Glomerular visceral epithelial cell (primary cell): ENCODE measurements around the gene ELOA.
A peak's percentile ranks its signal among the peaks of the same experiment; 100 is the strongest.

Source experiments
- DNase-seq: peaks from one replicate; pipeline ENCODE4 v3.0.0-alpha.2; 2016; ENCODE audit errors: extremely low spot score

Gene ELOA, protein sequence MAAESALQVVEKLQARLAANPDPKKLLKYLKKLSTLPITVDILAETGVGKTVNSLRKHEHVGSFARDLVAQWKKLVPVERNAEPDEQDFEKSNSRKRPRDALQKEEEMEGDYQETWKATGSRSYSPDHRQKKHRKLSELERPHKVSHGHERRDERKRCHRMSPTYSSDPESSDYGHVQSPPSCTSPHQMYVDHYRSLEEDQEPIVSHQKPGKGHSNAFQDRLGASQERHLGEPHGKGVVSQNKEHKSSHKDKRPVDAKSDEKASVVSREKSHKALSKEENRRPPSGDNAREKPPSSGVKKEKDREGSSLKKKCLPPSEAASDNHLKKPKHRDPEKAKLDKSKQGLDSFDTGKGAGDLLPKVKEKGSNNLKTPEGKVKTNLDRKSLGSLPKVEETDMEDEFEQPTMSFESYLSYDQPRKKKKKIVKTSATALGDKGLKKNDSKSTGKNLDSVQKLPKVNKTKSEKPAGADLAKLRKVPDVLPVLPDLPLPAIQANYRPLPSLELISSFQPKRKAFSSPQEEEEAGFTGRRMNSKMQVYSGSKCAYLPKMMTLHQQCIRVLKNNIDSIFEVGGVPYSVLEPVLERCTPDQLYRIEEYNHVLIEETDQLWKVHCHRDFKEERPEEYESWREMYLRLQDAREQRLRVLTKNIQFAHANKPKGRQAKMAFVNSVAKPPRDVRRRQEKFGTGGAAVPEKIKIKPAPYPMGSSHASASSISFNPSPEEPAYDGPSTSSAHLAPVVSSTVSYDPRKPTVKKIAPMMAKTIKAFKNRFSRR

DNA sequence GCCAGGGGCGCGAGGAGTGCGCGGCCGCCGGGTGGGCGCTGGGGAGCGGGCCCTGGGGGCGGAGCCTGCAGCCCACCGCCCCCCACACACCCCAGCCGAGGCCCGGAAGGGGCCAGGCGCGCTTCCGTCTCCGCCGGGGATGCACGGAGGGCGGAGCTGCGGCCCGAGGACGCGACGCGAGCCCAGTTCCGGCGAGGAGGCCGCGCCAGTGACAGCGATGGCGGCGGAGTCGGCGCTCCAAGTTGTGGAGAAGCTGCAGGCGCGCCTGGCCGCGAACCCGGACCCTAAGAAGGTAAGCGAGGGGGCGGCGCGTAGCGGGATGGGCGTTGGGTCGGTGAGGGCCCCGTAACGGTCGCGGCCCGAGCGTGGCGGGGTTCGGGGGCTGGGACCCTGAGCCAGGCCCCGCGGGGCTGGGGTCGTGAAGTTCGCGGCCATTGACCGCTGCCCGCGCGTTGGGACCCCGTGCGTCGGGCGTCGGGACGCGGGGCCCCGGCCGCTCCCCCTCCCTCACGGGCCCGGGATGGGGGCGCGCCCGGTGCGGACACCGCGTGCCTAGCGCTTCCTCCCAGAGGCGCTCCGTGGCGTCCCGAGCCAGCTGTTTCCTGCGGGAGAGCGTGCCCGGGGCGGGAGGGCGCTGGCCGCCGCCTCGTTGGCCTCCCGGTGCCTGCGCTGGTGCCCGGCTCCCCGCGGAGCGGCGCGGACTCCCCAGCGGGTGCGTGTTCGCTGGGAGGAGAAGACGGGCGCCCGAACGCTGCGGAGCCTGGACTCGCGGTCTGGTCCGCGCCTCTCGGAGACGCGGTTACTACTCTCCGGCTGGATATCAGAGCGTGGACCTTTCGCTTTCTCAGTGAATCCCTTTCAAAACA, at the start of gene ELOA:
Gene ELOA, plus strand, starts transcription at position 185 of the 866 bp plus-strand sequence. Its CDS starts 33 bp downstream, at position 218.
- DNase-seq, result peak; percentile 70

DNA sequence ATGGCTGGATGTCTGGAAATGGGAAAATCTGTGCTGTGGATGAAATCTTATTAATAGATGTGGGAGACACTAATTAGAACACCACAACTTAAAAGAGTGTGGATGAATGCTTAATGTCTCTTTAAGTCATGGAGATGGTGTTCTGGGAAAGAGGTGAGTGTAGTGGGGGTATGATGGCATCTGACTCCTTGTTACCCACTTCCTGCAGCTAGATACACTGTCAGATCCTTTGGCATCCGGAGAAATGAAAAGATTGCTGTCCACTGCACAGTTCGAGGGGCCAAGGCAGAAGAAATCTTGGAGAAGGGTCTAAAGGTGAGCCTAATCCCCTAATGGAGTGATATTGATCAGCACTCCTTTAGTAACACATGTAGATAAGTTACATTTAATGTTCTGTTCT, 49.7 kb upstream of the ELOA start:
- no peak for DNase-seq

DNA sequence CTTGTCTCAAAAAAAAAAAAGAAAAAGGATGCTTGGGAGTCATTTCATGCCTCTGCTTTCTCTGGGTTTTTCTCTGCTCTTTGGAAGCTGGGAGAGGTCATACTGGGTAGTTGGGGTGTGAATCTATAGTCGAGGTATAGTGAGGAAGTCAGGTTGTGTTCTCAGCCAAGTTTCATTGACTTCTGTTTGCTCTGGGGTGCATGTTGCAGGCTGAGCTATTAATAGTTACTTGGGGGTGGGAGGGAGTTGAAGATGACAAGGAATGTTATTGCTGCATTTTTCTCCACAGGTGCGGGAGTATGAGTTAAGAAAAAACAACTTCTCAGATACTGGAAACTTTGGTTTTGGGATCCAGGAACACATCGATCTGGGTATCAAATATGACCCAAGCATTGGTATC, 48.9 kb upstream of the ELOA start:
- no peak for DNase-seq

DNA sequence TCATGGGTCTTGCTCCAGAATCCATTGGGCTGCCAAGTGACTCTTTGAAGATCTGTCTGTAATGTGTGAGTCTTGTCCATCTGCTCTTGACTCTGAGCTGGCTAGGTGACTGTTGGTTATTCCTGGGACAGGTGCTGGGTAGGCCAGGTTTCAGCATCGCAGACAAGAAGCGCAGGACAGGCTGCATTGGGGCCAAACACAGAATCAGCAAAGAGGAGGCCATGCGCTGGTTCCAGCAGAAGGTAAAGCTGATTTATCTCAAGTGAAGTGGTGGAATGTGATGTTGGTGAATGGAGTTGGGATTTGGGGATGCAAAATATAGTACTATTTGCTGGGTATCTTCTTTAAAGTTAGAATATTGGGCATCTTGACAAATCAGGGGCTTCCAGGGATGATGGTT, 47.6 kb upstream of the ELOA start:
- DNase-seq, result no peak

DNA sequence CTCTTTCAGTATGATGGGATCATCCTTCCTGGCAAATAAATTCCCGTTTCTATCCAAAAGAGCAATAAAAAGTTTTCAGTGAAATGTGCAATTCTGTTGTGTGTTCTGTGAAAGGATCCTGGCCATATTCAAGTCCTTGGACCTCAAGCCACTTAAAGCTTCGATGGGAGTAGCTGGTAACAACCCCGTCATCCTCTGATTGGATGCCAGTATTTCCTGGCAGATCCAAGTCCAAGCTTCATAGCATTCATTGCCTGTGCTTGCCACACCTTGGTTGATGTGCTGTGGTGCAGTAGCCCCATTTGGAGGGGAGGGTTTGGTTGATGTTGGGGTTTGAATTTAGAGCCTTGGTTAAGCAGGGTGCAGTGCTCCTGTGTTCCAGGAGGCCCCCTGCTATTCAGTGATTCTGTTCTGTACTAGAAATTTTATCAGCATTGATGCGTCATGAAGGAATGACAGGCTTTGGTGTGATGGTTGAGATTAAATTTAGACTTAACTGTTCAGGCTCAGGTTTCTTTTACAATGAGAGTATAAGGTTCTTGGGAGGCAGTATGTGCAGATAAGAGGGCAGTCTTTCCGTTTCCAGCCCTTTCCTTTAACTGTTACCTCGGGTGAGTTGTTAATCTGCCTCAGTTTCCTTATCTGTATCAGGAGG, 46.8 kb upstream of the ELOA start:
- DNase-seq, result no peak

DNA sequence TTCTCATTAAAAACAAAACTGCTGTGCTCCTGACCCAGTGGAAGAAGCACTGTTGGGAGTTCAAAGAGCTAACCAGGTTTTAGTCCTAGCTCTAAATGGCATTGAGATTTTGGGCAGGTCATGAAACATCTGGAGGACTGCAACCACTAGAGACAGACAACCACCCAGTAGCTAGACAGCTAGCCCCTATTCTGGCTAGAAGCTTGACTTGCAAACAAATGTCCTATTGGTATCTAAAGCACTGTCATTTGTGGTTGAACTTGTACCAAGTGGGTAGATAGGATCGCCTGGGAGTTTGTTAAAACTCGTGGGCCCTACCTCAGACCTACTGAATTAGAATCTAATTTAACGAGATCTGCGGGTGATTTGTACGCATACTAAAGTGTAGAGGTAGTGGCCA, 44.8 kb upstream of the ELOA start:
- no peak for DNase-seq

DNA sequence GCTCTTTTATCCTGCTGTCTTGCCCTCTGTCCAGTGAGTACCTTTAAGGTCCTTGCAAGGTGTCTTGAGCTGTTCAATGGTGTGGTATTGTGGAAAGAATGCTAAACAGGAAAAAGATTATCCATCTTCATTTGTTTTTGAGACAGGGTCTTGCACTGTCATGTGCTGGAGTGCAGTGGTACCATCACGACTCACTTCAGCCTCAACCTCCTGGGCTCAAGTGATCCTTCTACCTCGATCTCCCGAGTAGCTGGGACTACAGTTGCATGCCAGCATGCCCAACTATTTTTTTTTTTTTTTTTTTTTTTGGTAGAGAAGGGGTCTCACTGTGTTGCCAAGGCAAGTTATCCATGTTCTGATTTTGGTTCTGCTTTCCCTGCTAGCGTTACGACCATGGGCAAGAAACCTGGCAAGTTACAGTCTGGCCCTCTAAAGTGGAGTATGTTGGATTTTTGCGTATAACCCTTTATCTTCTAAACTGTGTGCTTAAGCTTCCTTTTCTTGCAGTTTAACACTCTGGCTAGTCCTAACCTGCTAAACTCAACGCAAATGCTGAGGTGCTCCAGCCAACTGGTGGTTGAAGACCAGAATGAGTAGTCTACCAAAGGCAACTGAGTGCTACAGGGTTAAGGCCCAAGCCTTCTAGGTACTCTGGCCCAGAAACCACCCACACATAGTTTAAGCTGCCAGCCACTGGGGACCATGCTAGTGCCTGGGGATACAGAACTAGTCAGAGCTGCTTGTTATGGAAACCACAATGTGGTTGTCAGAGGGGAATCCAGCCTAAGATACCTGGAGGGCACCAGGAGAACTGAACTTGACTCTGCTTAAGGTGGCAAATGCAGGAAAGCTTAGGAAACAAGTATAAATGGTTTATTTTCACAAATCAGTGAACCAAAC, 43.7 kb upstream of the ELOA start:
- DNase-seq, result no peak

DNA sequence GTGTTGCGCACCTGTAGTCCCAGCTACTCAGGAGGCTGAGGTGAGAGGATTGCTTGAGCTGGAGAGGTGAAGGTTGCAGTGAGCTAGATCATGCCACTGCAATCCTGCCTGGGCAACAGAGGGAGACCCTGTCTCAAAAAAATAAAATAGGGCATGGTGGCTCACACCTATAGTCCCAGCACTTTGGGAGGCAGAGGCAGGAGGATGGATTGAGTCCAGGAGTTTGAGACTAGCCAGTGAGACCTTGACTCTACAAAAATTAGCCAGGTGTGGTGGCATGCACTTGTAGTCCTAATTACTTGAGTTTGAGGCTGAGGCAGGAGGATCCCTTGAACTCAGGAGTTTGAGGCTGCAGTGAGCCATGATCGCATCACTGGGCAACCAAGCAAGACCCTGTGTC, 42.0 kb upstream of the ELOA start:
- DNase-seq, result no peak

DNA sequence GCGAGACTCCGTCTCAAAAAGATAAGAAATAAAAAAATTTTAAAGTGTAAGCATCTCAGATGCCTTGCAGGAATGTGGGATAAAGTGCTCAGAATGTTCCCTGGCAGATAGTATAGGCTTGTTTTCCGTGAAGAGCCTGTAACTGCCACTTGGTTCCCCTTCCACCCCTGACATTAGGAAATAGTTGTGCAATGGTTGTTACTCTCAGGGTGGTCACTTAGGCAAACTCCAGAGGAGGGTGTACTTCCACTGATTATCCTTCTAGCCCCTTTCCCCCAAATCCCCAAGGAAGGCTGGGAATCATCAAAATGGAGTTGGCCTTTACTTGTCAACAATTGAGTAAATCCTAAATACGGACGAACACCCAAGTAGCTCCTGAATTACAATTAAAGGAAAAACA, 41.3 kb upstream of the ELOA start:
- no peak for DNase-seq

DNA sequence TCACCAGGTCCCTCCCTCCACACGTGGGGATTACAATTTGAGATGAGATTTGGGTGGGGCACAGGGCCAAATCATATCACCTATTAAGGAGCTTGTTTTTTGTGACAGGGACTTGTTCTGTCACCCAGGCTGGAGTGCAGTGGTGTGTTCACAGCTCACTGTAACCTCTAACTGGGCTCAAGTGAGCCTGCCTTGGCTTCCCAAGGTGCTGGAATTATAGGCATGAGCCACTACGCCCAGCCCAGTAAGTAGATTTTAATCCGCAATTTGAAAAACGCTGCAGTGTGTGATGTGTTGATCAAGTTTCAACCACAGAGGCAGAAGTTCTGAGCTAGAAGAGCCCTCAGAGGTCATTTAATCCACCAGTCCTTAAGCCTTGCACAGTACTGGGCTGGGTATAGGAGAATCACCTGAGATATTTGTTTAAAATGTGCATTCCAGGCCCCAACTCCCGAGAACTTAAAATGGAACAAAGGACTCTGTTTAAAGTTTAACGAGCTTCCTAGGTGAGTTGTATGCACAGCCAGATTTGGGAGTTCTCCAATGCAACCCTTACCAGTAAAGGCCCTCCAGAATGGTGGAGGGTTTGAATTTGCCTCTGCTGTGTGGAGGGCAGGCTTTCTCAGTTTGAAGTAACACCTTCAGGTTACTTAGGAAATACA, 38.3 kb upstream of the ELOA start:
- DNase-seq, result no peak

DNA sequence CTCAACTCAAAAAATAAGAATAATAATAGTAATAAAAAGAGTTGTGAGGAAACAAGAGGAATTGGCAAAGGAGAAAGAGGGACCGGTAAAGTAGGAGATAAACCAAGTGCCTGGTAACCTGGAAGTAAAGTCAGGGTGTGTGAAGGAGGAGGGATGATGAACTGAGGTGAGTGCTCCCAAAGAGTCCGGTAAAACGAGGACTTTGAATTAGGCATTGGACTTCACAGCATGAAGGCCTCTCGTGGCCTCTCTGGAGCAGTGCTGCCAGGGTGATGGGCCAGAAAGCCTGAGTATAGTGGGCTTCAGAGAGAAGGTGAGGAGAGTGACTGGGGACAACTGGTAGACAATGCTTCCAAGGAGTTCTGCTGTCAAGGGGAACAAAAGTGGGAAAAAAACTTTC, 34.0 kb upstream of the ELOA start:
- DNase-seq, result no peak

DNA sequence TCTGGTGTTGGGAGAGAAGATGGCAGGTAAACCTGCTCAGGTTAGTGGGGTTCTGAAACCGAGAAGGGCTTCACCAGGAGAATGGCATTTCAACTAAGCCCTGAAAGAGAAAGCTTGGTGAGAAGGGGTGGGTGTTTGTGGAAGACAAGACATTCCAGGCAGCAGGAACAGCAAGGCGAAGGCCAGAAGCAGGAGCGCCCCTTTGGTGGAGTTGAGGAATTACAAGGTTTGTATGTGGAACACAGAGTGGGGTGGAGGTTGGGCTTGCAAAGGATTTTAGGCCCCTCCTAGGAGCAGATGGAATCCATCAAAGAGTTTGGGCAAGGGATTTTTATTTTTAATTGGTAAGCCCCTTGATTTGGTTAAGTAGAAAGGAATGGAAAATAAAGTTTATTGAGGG, 24.8 kb upstream of the ELOA start:
- DNase-seq, result peak; percentile 54

DNA sequence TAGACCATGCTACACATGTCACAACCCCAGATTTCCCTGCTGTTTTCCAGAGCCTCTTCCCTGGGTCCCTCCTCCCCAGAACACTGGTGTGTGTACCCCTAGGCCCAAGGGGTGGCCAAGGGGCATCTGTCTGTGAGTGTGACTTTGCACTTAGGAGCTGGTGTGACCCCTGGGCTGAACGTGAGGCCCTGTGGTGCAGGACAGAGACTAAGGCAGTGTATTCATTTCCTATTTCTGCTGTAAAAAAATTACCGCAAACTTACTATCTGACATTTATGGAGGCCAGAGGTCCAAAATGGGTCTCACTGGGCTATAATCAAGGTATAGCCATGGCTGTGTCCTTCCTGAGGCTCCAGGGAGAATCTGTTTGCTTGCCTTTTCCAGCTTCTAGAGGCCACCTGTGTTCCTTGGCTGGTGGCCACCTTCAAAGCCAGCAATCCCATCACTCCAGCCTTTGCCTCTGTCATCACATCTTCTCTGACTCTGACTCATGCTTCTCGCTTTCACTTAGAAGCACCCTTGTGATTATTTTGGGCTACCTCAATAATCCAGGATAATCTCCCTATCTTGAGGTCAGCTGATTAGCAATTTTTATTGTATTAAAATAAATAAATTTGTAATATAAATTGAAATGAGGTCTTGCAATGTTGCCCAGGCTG, 24.0 kb upstream of the ELOA start:
- DNase-seq, result peak; percentile 26

DNA sequence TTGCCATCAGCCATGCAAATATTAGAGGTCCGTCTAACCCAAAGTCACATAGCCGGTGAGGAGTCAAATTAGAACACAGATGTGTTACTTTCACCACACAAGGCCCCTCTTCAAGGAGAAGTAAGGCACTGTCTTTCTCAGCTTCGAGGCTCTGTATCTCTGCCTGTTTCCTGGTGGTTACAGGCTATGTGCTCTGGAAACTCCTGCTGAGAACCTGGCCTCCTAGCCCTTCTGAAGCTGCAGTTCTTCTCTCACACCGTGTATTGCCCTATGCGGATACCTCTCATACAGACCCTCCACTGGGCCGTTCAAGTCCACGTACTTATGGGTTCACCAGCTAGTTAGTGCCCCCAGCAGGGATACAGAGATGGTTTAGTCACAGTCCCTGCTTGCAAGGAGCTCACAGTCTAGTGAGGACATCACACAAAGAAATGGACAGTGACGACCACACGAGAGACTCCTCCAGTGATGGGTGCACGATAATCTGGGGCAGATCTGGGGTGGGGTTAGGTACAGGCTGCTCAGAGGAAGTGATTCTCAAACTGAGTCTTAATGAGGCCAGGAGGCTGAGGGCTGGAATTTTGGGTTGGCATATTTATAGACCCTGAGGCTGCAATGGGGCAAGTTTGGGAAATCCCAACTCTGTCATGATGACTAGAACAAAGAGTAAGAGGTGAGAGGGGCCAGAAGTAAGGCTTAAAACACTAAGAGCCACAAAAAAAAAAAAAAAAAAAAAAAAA, 22.8 kb upstream of the ELOA start:
- DNase-seq, result no peak

DNA sequence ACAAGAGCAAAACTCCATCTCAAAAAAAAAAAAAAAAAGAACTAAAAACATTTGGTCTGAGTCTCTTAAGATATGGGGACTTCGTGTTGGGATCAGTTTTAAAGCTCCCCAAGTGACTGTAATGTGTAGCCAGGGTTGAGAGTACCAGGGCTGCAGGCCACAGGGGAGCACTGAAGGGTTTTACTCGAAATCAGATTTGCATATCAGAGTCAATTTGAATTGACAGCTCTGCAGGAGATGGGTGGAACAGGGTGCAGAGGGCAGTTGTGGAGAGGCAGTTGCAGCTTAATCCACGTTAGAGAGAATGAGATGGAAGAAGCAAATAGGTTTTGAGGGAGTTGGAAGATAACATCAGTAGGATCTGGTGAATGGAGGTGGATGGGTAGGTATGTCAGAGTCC, 20.6 kb upstream of the ELOA start:
- DNase-seq, result no peak

DNA sequence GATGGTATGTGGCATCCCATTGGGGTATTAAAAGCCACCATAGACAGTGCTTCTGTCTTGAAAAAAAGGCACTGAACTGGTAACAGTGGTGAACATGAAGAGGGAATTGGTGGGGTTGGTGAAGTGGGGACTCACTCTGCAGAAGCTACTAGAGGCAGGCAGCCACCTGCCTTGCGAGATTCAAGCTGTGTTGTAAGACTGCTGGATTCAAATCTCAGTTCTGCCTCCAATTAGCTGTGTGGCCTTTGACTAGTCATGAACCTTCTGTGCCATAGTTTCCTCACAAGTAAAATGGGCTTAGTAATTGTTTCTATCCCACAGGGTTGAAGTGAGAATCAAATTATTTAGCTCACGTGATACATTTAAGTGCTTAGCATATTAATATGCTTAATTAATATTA, 16.6 kb upstream of the ELOA start:
- DNase-seq, result no peak

DNA sequence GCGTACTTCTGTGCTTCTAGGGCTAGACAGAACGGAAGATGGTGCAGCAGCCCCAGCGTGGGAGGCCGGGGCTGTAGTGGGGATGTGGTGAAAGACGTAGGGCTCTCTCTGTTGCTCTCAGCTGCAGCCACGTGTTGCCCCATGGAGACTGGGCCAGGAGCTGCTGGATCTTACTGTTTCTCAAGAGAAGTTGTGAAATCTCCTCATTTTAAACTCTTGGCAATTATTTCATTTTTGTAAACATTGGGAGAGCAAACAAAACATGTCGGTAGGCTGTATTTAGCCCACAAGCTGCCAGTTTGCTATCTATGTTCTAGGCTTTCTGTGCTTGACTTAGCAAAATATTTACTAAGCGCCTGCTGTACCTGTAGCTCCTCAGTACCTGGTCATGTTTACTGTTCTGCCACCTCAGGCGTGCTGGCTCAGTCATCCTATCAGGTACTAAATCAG, 15.9 kb upstream of the ELOA start:
- DNase-seq, result no peak

DNA sequence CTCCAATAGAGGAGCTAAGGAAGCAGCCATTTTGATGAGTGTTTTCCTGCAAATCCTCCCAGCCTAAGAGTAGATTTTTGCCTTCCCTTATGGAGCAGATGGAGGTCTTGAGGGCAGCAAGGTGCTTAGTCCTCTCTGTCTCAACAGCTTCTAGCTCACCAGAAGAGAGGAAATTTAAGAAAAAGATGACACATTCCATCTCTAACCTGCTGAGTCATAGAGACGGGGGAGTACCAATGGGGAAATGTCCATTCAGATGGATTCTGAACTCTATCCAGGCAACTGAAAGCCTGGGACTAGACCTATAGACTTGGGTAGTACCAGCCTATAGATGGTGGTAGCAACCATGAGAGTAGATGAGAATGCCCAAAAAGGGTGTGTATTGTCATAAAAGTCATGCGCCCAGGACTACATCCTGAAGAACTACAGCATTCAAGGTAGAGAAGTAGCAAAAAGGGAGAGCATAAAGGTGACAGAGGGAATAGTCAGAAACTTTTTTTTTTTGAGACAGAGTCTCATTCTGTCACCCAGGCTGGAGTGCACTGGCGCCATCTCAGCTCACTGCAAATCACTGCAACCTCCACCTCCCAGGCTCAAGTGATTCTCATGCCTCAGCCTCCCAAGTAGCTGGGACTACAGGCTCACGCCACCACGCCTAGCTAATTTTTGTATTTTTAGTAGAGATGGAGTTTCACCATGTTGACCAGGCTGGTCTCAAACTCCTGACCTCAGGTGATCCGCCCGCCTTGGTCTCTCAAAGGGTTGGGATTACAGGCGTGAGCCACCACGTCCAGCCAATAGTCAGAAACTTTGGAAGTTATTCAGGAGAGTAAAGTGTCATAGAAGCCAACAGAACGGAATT, 10.7 kb upstream of the ELOA start:
- DNase-seq, result no peak
